HepG2 (cell line): ENCODE results near the gene BNIP1. TPM values are rescaled to one million over a fixed set of nuclear protein-coding genes. Genes with fewer than 3 reads are reported as not detected.

Source experiments
- BRD4 ChIP-seq: sonication (generic); formaldehyde crosslinking; IDR thresholded peaks from 2 replicates; pipeline ENCODE4 v1.4.0; 2020; ENCODE audit warnings: missing genetic modification reagents
- DNMT3B ChIP-seq: conservative IDR thresholded peaks from 2 replicates; pipeline ENCODE4 v1.6.1; 2016; ENCODE audit warnings: missing biosample characterization, control low read depth
- GPBP1L1 ChIP-seq: sonication (generic); formaldehyde crosslinking; IDR thresholded peaks from 2 replicates; pipeline ENCODE4 v1.5.0; 2020; ENCODE audit warnings: mild to moderate bottlenecking, missing genetic modification reagents
- TBL1XR1 ChIP-seq: fragments of 150-350 bp; IDR thresholded peaks from 2 replicates; pipeline ENCODE4 v1.6.1; 2014; ENCODE audit warnings: borderline replicate concordance, low read length; ENCODE audit not compliant: partially characterized antibody
- ZBTB25 ChIP-seq: IDR thresholded peaks from 2 replicates; pipeline ENCODE4 v1.6.1; 2018; ENCODE audit warnings: missing genetic modification reagents
- ZMYM4 ChIP-seq: sonication (generic); formaldehyde crosslinking; IDR thresholded peaks from 2 replicates; pipeline ENCODE4 v1.8.1; 2023; ENCODE audit warnings: mild to moderate bottlenecking, missing genetic modification reagents
- ZNF343 ChIP-seq: sonication (generic); formaldehyde crosslinking; IDR thresholded peaks from 2 replicates; pipeline ENCODE4 v1.4.0; 2020; ENCODE audit warnings: mild to moderate bottlenecking, missing genetic modification reagents
- ZNF543 ChIP-seq: sonication (generic); formaldehyde crosslinking; IDR thresholded peaks from 2 replicates; pipeline ENCODE4 v1.4.0; 2020; ENCODE audit warnings: mild to moderate bottlenecking, missing genetic modification reagents
- ZNF639 ChIP-seq: conservative IDR thresholded peaks from 2 replicates; pipeline ENCODE4 v1.6.1; 2018; ENCODE audit warnings: missing genetic modification reagents
- ZNF691 ChIP-seq: sonication (generic); formaldehyde crosslinking; IDR thresholded peaks from 2 replicates; pipeline ENCODE4 v1.4.0; 2020; ENCODE audit warnings: missing genetic modification reagents, low read depth, mild to moderate bottlenecking, borderline replicate concordance
- polyA plus RNA-seq, 8 experiments: library from polyadenylated mRNA; depleted of rRNA in 3 of 8; stranded (reverse) in 7 of 8; unstranded in 1 of 8; fragments of >200 nt; fragmentation: Illumina TruSeq in 4 of 8; extraction: Trizol in 4 of 8; gene quantifications; 2 replicates each; pipeline versions ENCODE4 v1.2.1 to v1.2.3, GENCODE V29; 2011 to 2016; ENCODE audit warnings: low read depth in 4 of 8, missing spikeins in 1 of 8, mixed read lengths in 1 of 8; ENCODE audit not compliant: insufficient read depth in 1 of 8
- total RNA-seq, 5 experiments: library from RNA; depleted of rRNA; stranded (reverse); fragments of >200 nt; fragmentation: Illumina TruSeq; extraction: Trizol; gene quantifications; 2 replicates each; pipeline ENCODE4 v1.2.3, GENCODE V29; 2016; ENCODE audit warnings: low read depth in 1 of 5

The BNIP1 gene
- total and polyA plus RNA-seq, 2 of the 13 experiments (the other 11 are each of a cell fraction or from before 2014, with no cell fraction given) = 13.2 to 16.9 TPM

DNA sequence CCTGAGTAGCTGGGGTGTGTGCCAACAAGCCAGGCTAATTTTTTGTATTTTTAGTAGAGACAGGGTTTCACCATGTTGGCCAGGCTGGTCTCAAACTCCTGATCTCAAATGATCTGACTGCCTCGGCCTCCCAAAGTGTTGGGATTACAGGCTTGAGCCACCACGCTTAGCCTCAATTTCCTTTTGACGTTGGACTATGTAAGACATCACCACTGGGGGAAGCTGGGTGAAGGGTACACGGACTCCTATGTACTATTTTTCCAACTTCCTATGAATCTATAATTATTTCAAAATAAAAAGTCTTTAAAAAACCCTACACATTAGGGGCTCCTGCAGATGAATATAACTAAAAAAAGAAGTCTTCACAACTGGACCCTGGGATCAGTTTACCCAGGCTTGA lies 46.7 kb downstream of the BNIP1 start (continued):
- no peak for TF ChIP-seq TBL1XR1
- TF ChIP-seq GPBP1L1 = no peak
- no peak for TF ChIP-seq ZNF543 (CRISPR knock-in tag)
- TF ChIP-seq ZBTB25 (CRISPR knock-in tag) = no peak
- TF ChIP-seq DNMT3B (CRISPR knock-in tag) = no peak
- TF ChIP-seq ZNF343 (CRISPR knock-in tag) = no peak
- no peak for TF ChIP-seq BRD4 (CRISPR knock-in tag)
- TF ChIP-seq ZNF691 (CRISPR knock-in tag) = no peak
- TF ChIP-seq ZMYM4 (CRISPR knock-in tag) = no peak
- no peak for TF ChIP-seq ZNF639
